H1 (cell line): ENCODE data around the gene TUG1. TPM values are rescaled to one million over a fixed set of nuclear protein-coding genes. Genes with fewer than 3 reads are reported as not detected.

Experiments
- CTCF ChIA-PET: fragments of 300-600 bp; sonication (Branson Sonifier 250); formaldehyde crosslinking; loops from one replicate; lab custom pipeline; 2021; ENCODE audit not compliant: partially characterized antibody; lab: Charles Lee
- POLR2A ChIA-PET: fragments of 300-600 bp; sonication (Branson Sonifier 250); formaldehyde crosslinking; loops from one replicate; lab custom pipeline; 2021; ENCODE audit warnings: inconsistent platforms; ENCODE audit not compliant: partially characterized antibody; lab: Charles Lee
- DNase-seq, 2 experiments: peaks; one replicate each; pipeline versions ENCODE4 v3.0.0 to v3.0.0-alpha.2; 2010 to 2022; ENCODE audit warnings: low spot score in 2 of 2, low read depth in 1 of 2, mixed read lengths in 1 of 2
- FAIRE-seq: peaks from 2 replicates; lab custom pipeline; 2011; peaks lifted over from hg19 to GRCh38; lab: Jason Lieb, UNC
- H2AFZ ChIP-seq: 2 replicates; pipeline ENCODE4 v1.8.1; 2012; ENCODE audit warnings: low read length, inconsistent platforms
- H2AK5ac ChIP-seq: 2 replicates; pipeline ENCODE4 v1.6.1; 2013; ENCODE audit warnings: low read depth, low read length
- H2BK120ac ChIP-seq: replicated peaks from 2 replicates; pipeline ENCODE3; 2013; ENCODE audit warnings: low read depth, low read length, inconsistent platforms
- H2BK12ac ChIP-seq: 2 replicates; pipeline ENCODE4 v1.6.1; 2013; ENCODE audit warnings: low read depth, low read length
- H2BK15ac ChIP-seq: 2 replicates; pipeline ENCODE4 v1.6.1; 2013; ENCODE audit warnings: low read length
- H2BK20ac ChIP-seq: 2 replicates; pipeline ENCODE4 v1.6.1; 2013; ENCODE audit warnings: low read length
- H2BK5ac ChIP-seq: 2 replicates; pipeline ENCODE4 v1.6.1; 2013; ENCODE audit warnings: low read depth, low read length
- H3K14ac ChIP-seq: 2 replicates; pipeline ENCODE4 v1.6.1; 2013; ENCODE audit warnings: inconsistent platforms; ENCODE audit not compliant: insufficient read length
- H3K18ac ChIP-seq: 2 replicates; pipeline ENCODE4 v1.6.1; 2013; ENCODE audit warnings: low read length; ENCODE audit errors: extremely low read depth
- H3K23ac ChIP-seq: 2 replicates; pipeline ENCODE4 v1.6.1; 2013; ENCODE audit warnings: inconsistent platforms; ENCODE audit not compliant: insufficient read length
- H3K23me2 ChIP-seq: 2 replicates; pipeline ENCODE4 v1.6.1; 2013; ENCODE audit warnings: low read depth, low read length
- H3K27ac ChIP-seq: 2 replicates; pipeline ENCODE4 v1.6.1; 2011; ENCODE audit warnings: low read depth, low read length, inconsistent platforms
- H3K27me3 ChIP-seq, 4 experiments: replicated peaks in 1 of 4; 1 replicate in 1 of 4; 2 replicates in 3 of 4; pipeline versions ENCODE4 v1.6.1 to v1.8.1; 2011 to 2013; ENCODE audit warnings: low read length in 3 of 4, mild to moderate bottlenecking in 3 of 4, inconsistent platforms in 2 of 4, mixed read lengths in 2 of 4, moderate library complexity in 1 of 4; ENCODE audit not compliant: control insufficient read depth in 3 of 4, insufficient read depth in 3 of 4; ENCODE audit errors: extremely low read depth in 1 of 4
- H3K36me3 ChIP-seq, 4 experiments: 2 replicates each; pipeline versions ENCODE4 v1.6.1 to v1.8.1; 2011 to 2013; ENCODE audit warnings: mild to moderate bottlenecking in 4 of 4, low read length in 3 of 4, moderate library complexity in 2 of 4, control low read depth in 1 of 4, inconsistent platforms in 1 of 4; ENCODE audit not compliant: insufficient read depth in 4 of 4, control insufficient read depth in 2 of 4
- H3K4ac ChIP-seq: replicated peaks from 2 replicates; pipeline ENCODE3; 2013; ENCODE audit warnings: low read length, low read depth, mixed read lengths, inconsistent platforms; ENCODE audit not compliant: insufficient read length
- H3K4me1 ChIP-seq, 4 experiments: replicated peaks in 1 of 4; 1 replicate in 1 of 4; 2 replicates in 3 of 4; pipeline versions ENCODE4 v1.6.1 to v1.8.1; 2011 to 2013; ENCODE audit warnings: low read length in 3 of 4, inconsistent platforms in 2 of 4, mixed read lengths in 1 of 4; ENCODE audit not compliant: insufficient read depth in 4 of 4, control insufficient read depth in 3 of 4
- H3K4me2 ChIP-seq, 2 experiments: 2 replicates each; pipeline versions ENCODE4 v1.6.1 to v1.8.1; 2011 to 2013; ENCODE audit warnings: low read depth in 2 of 2, low read length in 2 of 2, control low read depth in 1 of 2, inconsistent platforms in 1 of 2, mild to moderate bottlenecking in 1 of 2; ENCODE audit not compliant: insufficient read depth in 1 of 2
- H3K4me3 ChIP-seq, 4 experiments: fragments of 200-600, 300-600 bp in 1 of 4; sonication (generic), shearing (Covaris generic), sonication (Bioruptor Twin) in 1 of 4; 2 replicates each; pipeline versions ENCODE4 v1.5.1 to v1.8.1; 2011 to 2016; ENCODE audit warnings: low read length in 4 of 4, low read depth in 3 of 4, control low read depth in 2 of 4, inconsistent platforms in 2 of 4, mild to moderate bottlenecking in 2 of 4, mixed read lengths in 1 of 4, moderate library complexity in 1 of 4; ENCODE audit not compliant: insufficient read depth in 2 of 4; ENCODE audit errors: extremely low read depth in 1 of 4
- H3K56ac ChIP-seq: replicated peaks from 2 replicates; pipeline ENCODE3; 2013; ENCODE audit warnings: low read depth, mild to moderate bottlenecking, mixed read lengths, low read length, inconsistent platforms; ENCODE audit not compliant: insufficient read length
- H3K79me1 ChIP-seq: 2 replicates; pipeline ENCODE4 v1.6.1; 2013; ENCODE audit warnings: low read depth, low read length, control low read depth
- H3K79me2 ChIP-seq, 2 experiments: 2 replicates each; pipeline versions ENCODE4 v1.6.1 to v1.8.1; 2012 to 2013; ENCODE audit warnings: low read length in 2 of 2, mild to moderate bottlenecking in 2 of 2, inconsistent platforms in 1 of 2; ENCODE audit not compliant: insufficient read depth in 2 of 2, control insufficient read depth in 1 of 2
- H3K9ac ChIP-seq, 4 experiments: replicated peaks in 1 of 4; 1 replicate in 1 of 4; 2 replicates in 3 of 4; pipeline versions ENCODE4 v1.6.1 to v1.8.1; 2011 to 2013; ENCODE audit warnings: low read depth in 3 of 4, low read length in 3 of 4, control low read depth in 2 of 4, mild to moderate bottlenecking in 2 of 4, moderate library complexity in 2 of 4, inconsistent platforms in 1 of 4; ENCODE audit errors: extremely low read depth in 1 of 4
- H3K9me3 ChIP-seq, 2 experiments: 2 replicates each; pipeline versions ENCODE4 v1.6.1 to v1.8.1; 2012 to 2013; ENCODE audit warnings: mild to moderate bottlenecking in 2 of 2, moderate library complexity in 2 of 2, control low read depth in 1 of 2, inconsistent platforms in 1 of 2, low read depth in 1 of 2, low read length in 1 of 2, mixed read lengths in 1 of 2; ENCODE audit not compliant: insufficient read depth in 2 of 2
- H4K20me1 ChIP-seq, 2 experiments: replicated peaks in 1 of 2; 2 replicates each; pipeline versions ENCODE3 to v1.8.1; 2011 to 2013; ENCODE audit warnings: inconsistent platforms in 2 of 2, low read length in 2 of 2, mild to moderate bottlenecking in 1 of 2; ENCODE audit not compliant: insufficient read depth in 2 of 2, control insufficient read depth in 1 of 2
- H4K5ac ChIP-seq: 2 replicates; pipeline ENCODE4 v1.6.1; 2013; ENCODE audit warnings: low read length, low read depth, mixed read lengths, inconsistent platforms; ENCODE audit not compliant: insufficient read length
- H4K8ac ChIP-seq: 2 replicates; pipeline ENCODE4 v1.8.0; 2013; ENCODE audit warnings: mild to moderate bottlenecking, moderate library complexity, low read length, inconsistent platforms; ENCODE audit not compliant: insufficient read depth; ENCODE audit errors: extremely low read depth
- H4K91ac ChIP-seq: replicated peaks from 2 replicates; pipeline ENCODE3; 2013; ENCODE audit warnings: low read length, mixed read lengths, inconsistent platforms; ENCODE audit not compliant: insufficient read length
- BCL11A ChIP-seq, 2 experiments: IDR thresholded peaks; one replicate each; pipeline ENCODE4 v1.6.1; 2011; ENCODE audit warnings: low read depth in 2 of 2, low read length in 2 of 2, mild to moderate bottlenecking in 2 of 2
- JUN ChIP-seq: IDR thresholded peaks from 2 replicates; pipeline ENCODE4 v1.6.1; 2011; ENCODE audit warnings: low read depth, mild to moderate bottlenecking, improper control_type of control experiment, low read length
- RAD21 ChIP-seq, 2 experiments: IDR thresholded peaks in 1 of 2; conservative IDR thresholded peaks in 1 of 2; 2 replicates each; pipeline ENCODE4 v1.6.1; 2011; ENCODE audit warnings: low read depth in 2 of 2, low read length in 2 of 2, improper control_type of control experiment in 1 of 2, inconsistent platforms in 1 of 2, mild to moderate bottlenecking in 1 of 2, moderate library complexity in 1 of 2
- RXRA ChIP-seq: IDR thresholded peaks from 2 replicates; pipeline ENCODE4 v1.6.1; 2011; ENCODE audit warnings: low read depth, mild to moderate bottlenecking, low read length, moderate library complexity; ENCODE audit not compliant: insufficient read depth
- TAF1 ChIP-seq: IDR thresholded peaks from 2 replicates; pipeline ENCODE4 v1.6.1; 2011; ENCODE audit warnings: mild to moderate bottlenecking, low read depth, low read length
- WGBS, 2 experiments: shearing (Covaris generic) in 1 of 2; methylation state at CpG; one replicate each; pipeline versions ENCODE4 v1.1.6 to v1.1.7; 2013 to 2015; ENCODE audit warnings: low lambda C conversion rate in 2 of 2, mixed read lengths in 2 of 2, inconsistent platforms in 1 of 2, low coverage in 1 of 2, missing lambda C conversion rate in 1 of 2; ENCODE audit not compliant: insufficient replicate concordance in 2 of 2, insufficient coverage in 1 of 2, insufficient read length in 1 of 2; ENCODE audit errors: extremely low coverage in 1 of 2, missing lambda C conversion rate in 1 of 2; 5-methylcytosine and 5-hydroxymethylcytosine counted together
- polyA plus RNA-seq, 7 experiments: library from polyadenylated mRNA; depleted of rRNA in 3 of 7; stranded (reverse) in 5 of 7; unstranded in 2 of 7; fragments of >200 nt in 5 of 7; fragments of 200-250 nt in 2 of 7; gene quantifications; 1 replicate in 5 of 7; 2 replicates in 1 of 7; 4 replicates in 1 of 7; pipeline versions ENCODE4 v1.2.1 to v1.2.3, GENCODE V29; 2011 to 2013; ENCODE audit warnings: missing spikeins in 2 of 7, mixed read lengths in 2 of 7
- total RNA-seq: library from RNA; stranded (reverse); fragmentation: NEBNext Ultra II Directional; extraction: Animal tissue kit (Norgen Biotek cat#: 25700); gene quantifications from 2 replicates; pipeline ENCODE4 v1.2.1, GENCODE V29; 2021

TUG1 gene
- total and polyA plus RNA-seq, 2 of the 8 experiments (the other 6 are each of a cell fraction or from before 2014, with no cell fraction given), result 119 to 129 TPM

DNA sequence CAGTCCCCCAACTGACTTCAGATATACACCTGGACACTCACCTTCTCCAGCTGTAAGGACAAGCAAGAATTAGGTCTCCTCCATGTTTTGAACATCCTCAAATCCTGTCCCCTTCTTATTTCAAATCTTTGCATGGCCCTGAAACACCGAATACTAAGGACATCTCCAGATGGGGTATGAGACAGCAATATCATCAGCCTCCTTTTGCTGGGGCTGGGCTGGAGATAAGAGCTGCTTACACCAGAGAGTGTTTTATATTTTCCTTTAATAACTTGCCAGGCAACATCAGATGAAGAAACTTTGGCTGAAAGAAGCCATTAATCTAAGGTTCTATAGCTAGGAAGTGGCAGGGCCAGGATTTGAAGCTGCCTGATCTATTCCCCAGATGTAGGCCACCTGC, 21.6 kb downstream of the TUG1 start:
- H3K79me1 ChIP-seq, result peaks cover 2% of the 10 kb centered on the region; the same call in 1 of the 2 replicates
- no peaks in the 10 kb centered on the region for H3K27me3 ChIP-seq
- no peak overlapping the region for H3K27ac ChIP-seq
- FAIRE-seq (no peak), DNase-seq (no peak)
- ChIA-PET POLR2A (no interaction called here), CTCF (interaction anchor here (0.6 to 1.4 kb wide), 3 partner anchors 11 to 16 kb away, joined by 3 to 4 read pairs (median 3); no protein-coding TSS in a partner anchor)
- H3K14ac ChIP-seq, result no peak overlapping the region
- no peak overlapping the region for H4K8ac ChIP-seq
- H4K5ac ChIP-seq, result no peak overlapping the region
- no peak overlapping the region for H2AK5ac ChIP-seq
- no peaks in the 10 kb centered on the region for H3K79me2 ChIP-seq
- H2BK12ac ChIP-seq, result no peak overlapping the region
- no peak overlapping the region for H2BK120ac ChIP-seq
- peaks cover 0 to 2% of the 10 kb centered on the region in 2 experiments for H4K20me1 ChIP-seq
- H3K4ac ChIP-seq, result no peak overlapping the region
- 88% methylated on average over 1 of the region's 1 CpG; no CpG with 5 or more reads in 1 of the 2 experiments for WGBS, 2 experiments
- H2BK15ac ChIP-seq, result no peak overlapping the region
- no peak overlapping the region for H2BK20ac ChIP-seq
- no peak overlapping the region for H3K56ac ChIP-seq
- H3K4me3 ChIP-seq, result no peak overlapping the region
- H3K4me1 ChIP-seq, result peaks cover 0 to 3% (median 1%) of the 10 kb centered on the region in 4 experiments; a peak in 2 of 7 replicates
- H2AFZ ChIP-seq, result no peak overlapping the region
- H3K9me3 ChIP-seq, result peaks cover 3 to 4% of the 10 kb centered on the region in 2 experiments; a peak in 3 of 4 replicates
- H3K23me2 ChIP-seq, result no peaks in the 10 kb centered on the region
- H4K91ac ChIP-seq, result no peak overlapping the region
- no peaks in the 10 kb centered on the region for H3K36me3 ChIP-seq
- TF ChIP-seq JUN (no peak), BCL11A (IDR thresholded peaks at IDR 0.05; ENCODE audit: low read depth in 2 of 2, low read length in 2 of 2) (no peak), RXRA (no peak), TAF1 (no peak), RAD21 (IDR thresholded peaks at IDR 0.05 in 1 of 2, conservative IDR thresholded peaks at IDR 0.05 in 1 of 2; ENCODE audit: low read depth in 2 of 2, low read length in 2 of 2) (no peak)
- H3K23ac ChIP-seq, result no peak overlapping the region
- no peak overlapping the region for H2BK5ac ChIP-seq
- H3K9ac ChIP-seq, result no peak overlapping the region
- H3K4me2 ChIP-seq, result no peak overlapping the region
- no peak overlapping the region for H3K18ac ChIP-seq
